ENCODE measurements around the gene MACIR.

MACIR gene

GRCh38 chr5:103247118-103247517 is 11.4 kb upstream of the MACIR start:
- DNase-seq, result no peak

GRCh38 chr5:103249068-103249467 is 9.5 kb upstream of the MACIR start:
- no peak for DNase-seq

GRCh38 chr5:103254921-103255320 is 3.6 kb upstream of the MACIR start:
- no peak for DNase-seq

- DNase-seq, result no peak
Observed at GRCh38 chr5:103255691-103256090, 2.9 kb upstream of the MACIR start.

GRCh38 chr5:103256178-103256577 is 2.4 kb upstream of the MACIR start:
- DNase-seq, result no peak

GRCh38 chr5:103258957-103259704 is 568 bp downstream of the MACIR start:
- DNase-seq, result peak; percentile 49

- no peak for DNase-seq
Observed at GRCh38 chr5:103259705-103260355, 1.3 kb downstream of the MACIR start.

- DNase-seq, result no peak
Observed at GRCh38 chr5:103260951-103261350, 2.4 kb downstream of the MACIR start.

GRCh38 chr5:103262422-103262871 is 3.9 kb downstream of the MACIR start:
- DNase-seq, result no peak

GRCh38 chr5:103263054-103263453 is 4.5 kb downstream of the MACIR start:
- no peak for DNase-seq

GRCh38 chr5:103264508-103264907 is 5.9 kb downstream of the MACIR start:
- no peak for DNase-seq

GRCh38 chr5:103270581-103270980 is 12.0 kb downstream of the MACIR start:
- no peak for DNase-seq

GRCh38 chr5:103271570-103272289 is 13.2 kb downstream of the MACIR start:
- DNase-seq, result no peak

- no peak for DNase-seq
Observed at GRCh38 chr5:103272377-103272776, 13.8 kb downstream of the MACIR start.

- no peak for DNase-seq
Observed at GRCh38 chr5:103273952-103274351, 15.4 kb downstream of the MACIR start.

- DNase-seq, result no peak
Observed at GRCh38 chr5:103275851-103276250, 17.3 kb downstream of the MACIR start.

GRCh38 chr5:103280967-103281366 is 22.4 kb downstream of the MACIR start:
- no peak for DNase-seq

- no peak for DNase-seq
Observed at GRCh38 chr5:103283120-103283519, 24.6 kb downstream of the MACIR start.

- DNase-seq, result no peak
Observed at GRCh38 chr5:103283869-103284268, 25.3 kb downstream of the MACIR start.

GRCh38 chr5:103286622-103287021 is 28.1 kb downstream of the MACIR start:
- no peak for DNase-seq

- no peak for DNase-seq
Observed at GRCh38 chr5:103289024-103289423, 30.5 kb downstream of the MACIR start.

GRCh38 chr5:103290846-103291245 is 32.3 kb downstream of the MACIR start:
- DNase-seq, result no peak

GRCh38 chr5:103291606-103292005 is 33.0 kb downstream of the MACIR start:
- no peak for DNase-seq

GRCh38 chr5:103293099-103293498 is 34.5 kb downstream of the MACIR start:
- DNase-seq, result no peak
